ENCODE measurements around the gene SERGEF. TPM values are rescaled to one million over a fixed set of nuclear protein-coding genes. Genes with fewer than 3 reads are reported as not detected.

SERGEF gene
- polyA plus RNA-seq, 1 donor: 11.9 TPM

DNA sequence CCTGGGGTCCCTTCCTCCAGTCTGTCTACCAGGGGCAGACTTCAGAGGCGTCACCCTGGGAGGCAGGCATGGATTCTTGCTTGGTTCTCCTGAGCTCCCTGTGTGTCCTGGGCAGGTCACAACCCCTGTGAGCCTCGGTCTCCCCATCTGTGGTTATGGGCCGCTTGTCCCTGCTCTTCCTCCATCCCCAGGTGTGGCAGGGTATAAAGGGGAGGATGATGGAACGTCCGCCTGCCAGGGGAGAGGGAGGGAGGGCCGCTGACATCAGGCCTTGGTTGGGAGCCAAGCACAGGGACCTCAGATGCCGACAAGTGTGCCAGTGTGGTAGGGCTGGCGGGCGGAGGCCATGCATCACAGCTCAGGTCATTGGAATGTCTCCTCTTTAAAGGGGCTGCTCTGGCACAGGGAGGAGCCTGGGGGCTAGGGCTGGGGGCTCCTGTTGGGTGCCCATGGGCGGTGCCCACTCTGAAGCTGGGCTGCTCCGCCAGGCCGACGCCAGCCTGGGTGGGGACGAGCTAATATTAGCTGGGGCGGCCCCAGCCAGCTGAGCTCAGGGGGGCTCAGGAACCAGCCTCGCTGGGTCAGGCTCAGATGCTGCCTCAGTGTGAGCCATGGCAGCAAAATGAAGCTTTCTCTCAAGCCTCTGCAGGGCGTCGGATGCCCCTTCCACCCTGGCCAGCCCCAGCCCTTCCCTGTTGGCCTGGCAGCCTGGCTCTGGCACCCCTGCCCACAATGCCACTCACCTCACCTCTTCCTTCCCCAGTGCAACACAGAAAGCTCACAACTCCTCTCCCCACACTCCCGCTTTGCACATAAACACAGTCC, 265.5 kb downstream of the SERGEF start:
- DNase-seq: no peak

DNA sequence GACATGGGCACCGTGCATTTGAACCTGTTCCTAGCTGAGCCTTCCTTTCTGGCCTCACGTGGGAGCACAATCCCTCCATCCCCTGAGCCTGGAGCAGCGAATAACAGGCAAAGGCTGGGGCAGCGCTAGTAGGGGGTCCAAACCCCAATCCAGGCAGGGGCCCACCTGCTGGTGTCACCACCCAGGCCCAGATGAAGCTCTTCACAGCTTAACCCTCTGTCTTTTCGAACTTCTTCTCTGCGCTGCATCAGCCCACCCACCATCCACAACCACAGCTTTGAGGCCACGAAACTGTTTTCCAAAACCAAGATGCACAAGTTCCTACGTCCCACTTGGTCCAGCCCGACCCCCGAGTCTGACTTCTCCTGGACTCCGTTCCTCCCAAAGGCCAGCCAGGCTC, 266.8 kb downstream of the SERGEF start:
- DNase-seq: no peak

DNA sequence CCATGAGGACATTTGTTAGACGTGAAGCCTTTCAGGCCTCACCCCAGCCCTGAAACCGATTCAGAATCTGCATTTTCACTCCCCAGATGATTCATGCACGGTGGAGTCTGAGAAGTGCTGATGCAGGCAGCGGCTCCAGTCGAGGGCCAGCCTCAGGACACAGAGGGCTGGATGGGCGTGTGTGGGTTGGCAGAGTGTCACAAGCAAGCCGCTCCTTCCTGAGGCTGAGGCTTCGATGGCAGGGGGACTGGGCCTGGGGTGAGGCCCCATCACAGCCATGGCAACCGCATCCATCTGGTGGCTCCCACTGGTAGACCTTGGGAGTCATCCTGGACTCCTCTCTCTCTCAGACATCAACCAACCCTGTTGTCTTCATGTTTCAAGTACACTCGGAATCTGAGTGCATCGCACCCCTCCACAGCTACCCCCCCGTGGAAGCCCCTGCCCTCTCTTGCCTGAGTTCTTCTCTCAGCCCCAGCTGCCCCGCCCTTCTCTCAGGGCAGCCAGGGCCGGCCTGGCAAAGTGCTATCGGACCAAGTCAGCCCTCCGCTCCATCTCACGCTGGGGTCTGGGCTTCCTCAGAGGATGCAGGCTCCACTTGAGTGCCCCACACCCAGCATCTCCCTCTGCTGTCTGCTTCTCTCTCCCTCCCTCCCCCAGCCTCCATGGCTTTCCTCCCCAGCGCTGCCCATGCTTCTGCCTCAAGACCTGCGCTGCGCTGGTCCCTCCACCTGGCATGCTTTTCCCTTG, 267.6 kb downstream of the SERGEF start:
- DNase-seq: no peak

DNA sequence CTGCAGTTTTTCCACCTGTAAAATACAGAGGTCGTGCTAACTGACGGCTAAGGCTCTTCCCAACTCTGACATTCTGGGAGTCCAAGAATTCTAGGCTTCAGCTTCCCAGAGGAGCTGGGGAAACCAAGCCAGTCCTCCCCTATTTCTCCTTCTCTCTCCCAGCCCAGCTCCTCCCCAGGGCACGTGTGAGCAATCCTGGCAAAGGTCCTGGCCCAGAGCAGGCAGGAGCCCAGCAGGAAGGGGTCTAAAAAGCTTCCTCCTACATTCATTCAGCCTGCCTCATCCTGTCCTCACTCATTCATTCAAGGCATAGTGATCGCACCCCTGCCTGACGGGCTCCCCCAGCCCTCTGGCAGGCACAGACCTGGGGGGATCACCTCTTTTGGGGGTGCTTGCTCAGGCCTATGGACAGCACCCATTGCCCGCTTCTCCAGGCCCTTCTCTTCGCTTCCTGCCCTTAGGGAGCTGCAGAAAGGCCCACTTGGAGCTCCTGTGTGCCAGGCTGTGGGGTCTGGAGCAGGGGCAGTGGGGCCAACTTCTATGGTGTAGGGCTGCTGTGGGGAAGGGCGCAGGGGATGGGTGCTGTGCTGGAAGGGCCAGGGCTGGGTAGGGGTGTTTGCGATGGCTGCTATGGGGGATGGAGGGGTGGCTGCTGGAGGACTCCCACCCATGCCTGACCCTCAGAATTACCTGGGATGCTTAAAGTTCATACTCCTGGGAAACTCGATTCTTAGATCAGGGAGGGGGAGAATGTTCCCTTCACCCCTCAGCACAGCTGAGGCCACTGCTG, 268.5 kb downstream of the SERGEF start:
- no peak for DNase-seq

DNA sequence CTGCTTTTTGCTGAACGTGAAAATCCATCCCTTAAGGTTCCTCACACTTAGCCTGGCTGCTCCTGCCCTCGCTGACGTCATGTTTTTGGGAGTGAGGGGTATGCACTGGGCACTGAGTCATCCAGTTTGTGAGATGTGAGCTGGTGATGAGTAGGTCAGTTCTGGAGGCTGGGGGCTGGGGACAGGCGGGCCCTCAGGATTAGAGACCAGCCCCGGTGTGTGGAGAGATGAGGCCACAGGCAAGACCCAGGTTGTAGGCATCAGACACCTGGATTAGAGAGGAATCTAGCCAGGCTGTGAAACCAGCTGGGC, 269.1 kb downstream of the SERGEF start:
- no peak for DNase-seq

DNA sequence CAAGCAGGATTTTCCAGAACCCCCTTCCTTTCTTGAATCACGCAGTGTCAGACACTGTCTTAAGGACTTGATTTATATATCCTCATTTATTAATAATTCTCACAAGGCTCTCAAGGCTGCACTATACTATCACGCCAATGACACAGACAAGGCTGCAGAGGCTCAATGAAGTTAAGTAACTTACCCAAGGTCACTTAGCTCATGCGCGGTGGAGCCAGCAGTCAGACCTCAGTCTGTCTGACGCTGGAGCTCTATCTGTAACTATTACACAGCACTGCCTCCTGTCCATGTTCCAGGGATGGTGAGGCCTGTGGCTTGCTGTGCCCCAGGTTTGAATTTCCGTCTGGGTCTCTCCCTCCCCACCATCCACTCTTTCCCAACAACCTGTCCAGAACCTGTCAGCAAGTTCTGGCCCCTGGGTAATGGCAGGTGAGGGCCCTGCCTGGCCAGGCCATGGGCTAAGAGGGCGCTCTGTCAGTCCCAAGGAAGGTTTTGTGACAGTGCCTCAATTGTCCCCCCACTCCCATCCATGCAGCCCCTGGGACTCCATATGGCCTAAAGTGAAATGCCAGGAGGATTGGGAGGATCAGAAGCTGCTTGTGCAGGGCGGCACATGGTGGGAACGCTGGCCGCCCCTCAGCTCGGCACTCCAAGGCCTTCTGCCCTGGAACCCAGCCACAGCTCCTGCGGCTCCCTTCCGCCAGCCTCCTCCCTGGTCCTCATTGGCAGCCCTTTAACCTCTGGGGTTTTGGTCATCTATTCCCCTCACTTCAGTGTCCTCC, 269.6 kb downstream of the SERGEF start:
- DNase-seq: no peak

DNA sequence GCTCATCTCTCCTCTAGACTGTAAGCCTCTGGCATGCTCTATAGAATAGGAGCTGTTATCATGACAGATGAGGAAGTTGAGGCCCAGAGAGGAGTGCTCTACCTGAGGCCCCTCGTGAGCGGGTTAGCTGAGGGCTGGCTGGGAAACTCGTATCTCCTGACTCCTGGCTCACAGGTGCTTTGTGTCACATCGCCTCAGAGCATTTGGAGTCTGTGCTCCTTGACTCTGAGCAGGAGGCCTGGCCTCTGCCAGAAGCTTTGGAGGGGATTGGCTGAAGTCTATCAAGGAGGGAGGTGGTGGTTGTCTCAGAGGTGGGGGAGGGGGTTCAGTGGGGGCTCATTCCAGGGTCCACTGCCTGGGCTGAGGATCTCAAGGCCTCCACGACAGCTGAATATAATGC, 270.8 kb downstream of the SERGEF start:
- DNase-seq: no peak

DNA sequence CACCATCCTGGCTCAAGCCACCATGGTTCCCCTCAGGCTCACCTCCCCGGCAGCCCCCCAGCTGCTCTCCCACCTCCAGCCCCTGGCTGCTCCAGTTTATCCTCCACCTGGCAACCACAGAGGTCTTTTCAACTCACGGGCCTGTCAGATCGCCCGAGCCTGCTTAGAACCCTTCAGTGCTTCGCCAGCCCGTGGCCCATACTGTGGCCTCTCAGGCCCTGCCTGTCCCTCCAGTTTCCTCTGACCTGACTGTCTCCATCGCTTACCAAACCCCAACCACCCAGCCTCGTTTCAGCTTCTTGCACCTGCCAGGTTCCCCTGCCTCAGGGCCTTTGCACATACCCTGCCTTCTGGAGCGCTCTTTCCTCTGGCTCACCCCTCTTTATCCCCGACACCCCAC, 271.4 kb downstream of the SERGEF start:
- no peak for DNase-seq

DNA sequence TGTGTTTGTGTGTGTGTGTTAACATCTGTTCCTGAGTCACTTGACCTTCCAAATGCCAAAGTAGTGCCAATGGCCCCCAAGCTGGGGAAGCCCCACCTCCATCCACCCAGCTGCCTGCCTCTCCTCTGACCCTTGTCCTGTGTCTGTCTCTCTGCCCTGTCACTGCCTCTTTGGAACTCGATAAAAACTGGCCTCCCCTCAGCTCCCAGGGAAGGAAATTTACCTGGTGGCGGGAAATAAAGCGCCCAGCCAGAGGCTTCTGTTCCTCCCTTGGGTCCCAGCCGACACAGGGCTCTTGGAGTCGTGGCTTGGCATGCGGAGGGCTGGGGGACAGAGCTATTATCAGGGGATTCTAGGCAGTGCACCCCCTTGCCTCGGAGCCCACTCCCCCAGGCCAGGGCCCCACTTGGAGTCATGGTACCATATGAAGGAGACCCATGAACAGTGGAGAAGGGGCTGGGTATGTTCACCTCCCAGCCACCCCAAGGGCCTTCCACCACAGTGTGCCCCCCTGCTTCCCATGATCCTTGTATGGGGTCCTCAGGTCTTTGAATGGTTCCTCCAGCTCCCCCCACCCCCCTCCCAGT, 272.1 kb downstream of the SERGEF start:
- DNase-seq: no peak

DNA sequence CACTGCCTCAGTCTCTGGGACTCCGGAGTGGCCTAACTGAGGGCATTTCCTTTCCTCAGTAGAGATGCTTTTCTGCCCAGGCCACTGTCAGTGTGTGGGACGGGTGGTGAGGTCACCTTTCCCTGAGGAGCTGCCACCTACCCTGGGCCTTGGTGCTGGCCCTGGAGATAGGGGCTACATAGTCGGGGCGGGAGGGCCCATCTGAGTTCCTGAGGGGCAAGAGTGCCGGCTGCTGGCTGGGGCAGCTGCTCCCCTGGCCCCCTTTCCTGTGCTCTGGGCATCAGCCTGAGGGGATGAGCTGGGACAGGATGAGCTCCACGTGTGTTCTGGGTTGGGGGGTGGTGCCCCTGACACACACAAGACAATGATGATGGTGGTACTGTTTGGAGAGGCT, 272.9 kb downstream of the SERGEF start:
- DNase-seq: no peak

DNA sequence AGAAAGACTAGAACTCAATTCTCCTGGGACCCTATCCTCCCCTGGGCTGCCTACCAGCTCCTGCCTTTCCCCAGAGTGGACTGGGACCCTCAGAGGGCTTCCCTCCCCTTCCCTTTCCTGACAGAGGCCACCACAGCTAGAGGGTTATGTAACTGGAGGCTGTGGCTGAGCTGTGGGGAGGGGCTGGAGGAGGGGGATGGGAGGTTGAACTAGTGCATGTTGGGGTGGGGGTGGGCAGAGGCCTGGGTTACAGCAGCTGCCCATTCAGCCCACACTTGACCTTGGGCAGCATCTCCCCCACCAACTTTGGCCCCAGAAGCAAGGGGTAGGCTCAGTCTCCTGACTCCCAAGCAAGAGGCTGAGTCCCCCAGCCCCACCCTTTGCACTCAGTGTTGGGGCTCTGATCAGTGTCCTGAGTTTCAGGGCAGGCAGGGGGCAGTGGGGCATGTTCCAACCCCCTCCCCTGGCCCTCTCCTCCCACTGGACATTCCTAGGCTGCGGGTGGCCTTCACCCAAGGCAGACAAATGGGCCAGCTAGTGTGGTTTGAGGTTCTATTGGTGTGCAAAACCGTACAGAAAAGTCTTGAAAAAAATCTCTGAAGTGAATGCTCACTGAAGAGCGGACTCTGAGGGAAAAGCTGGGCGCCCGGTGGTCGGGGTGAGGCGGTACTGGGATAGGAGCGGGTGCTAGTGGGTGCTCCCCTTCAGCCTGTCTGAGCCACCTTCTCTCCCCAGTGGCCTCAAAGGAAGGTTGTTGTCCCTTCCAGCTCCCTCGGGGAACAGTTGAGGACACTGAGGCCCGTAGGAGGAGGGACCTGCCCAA, 274.5 kb downstream of the SERGEF start:
- DNase-seq: no peak

Other genes with a start within 250 kb of the SERGEF start
- 0.79 TPM for gene TPH1, start 33.2 kb upstream of the SERGEF start, polyA plus RNA-seq (ENCODE audit: insufficient read length)
- gene SAAL1, start 93.0 kb upstream of the SERGEF start, polyA plus RNA-seq (ENCODE audit: insufficient read length): 18.5 TPM
- gene MRGPRX3, start 119.5 kb upstream of the SERGEF start, polyA plus RNA-seq (ENCODE audit: insufficient read length): not detected
- gene MRGPRX4, start 159.8 kb upstream of the SERGEF start, polyA plus RNA-seq (ENCODE audit: insufficient read length): not detected
- not detected for gene SAA4, start 223.8 kb upstream of the SERGEF start, polyA plus RNA-seq (ENCODE audit: insufficient read length)
- gene SAA2, start 235.6 kb upstream of the SERGEF start, polyA plus RNA-seq (ENCODE audit: insufficient read length): not detected

Measured in hindlimb muscle (tissue), 1 donor.